CD14-positive monocyte (primary cell): ENCODE measurements around the gene APOE. TPM values are rescaled to one million over a fixed set of nuclear protein-coding genes. Genes with fewer than 3 reads are reported as not detected.
"Not testable (repeated sequence)": the region's sequence is repeated elsewhere in the genome, so short reads cannot be mapped to it uniquely, and the experiment has no call there.

Source experiments
- DNase-seq, 3 donors: peaks; one replicate each; pipeline ENCODE4 v3.0.0-alpha.2; 2011 to 2022
- H2AFZ ChIP-seq: 2 replicates; pipeline ENCODE4 v1.6.0; 2012; ENCODE audit warnings: mild to moderate bottlenecking, low read depth, low read length, inconsistent platforms; ENCODE audit not compliant: insufficient read depth, poor library complexity, severe bottlenecking
- H3K27ac ChIP-seq, 2 donors: 1 replicate in 1 of 2; 2 replicates in 1 of 2; pipeline ENCODE4 v1.5.1; 2012 to 2013; ENCODE audit warnings: low read length in 2 of 2, control low read depth in 1 of 2, inconsistent platforms in 1 of 2, low read depth in 1 of 2, mild to moderate bottlenecking in 1 of 2
- H3K27me3 ChIP-seq, 2 donors: one replicate each; pipeline versions ENCODE4 v1.6.0 to v1.6.1; 2011 to 2013; ENCODE audit warnings: low read length in 2 of 2; ENCODE audit not compliant: control insufficient read depth in 2 of 2, insufficient read depth in 2 of 2
- H3K36me3 ChIP-seq, 2 donors: replicated peaks in 1 of 2; 1 replicate in 1 of 2; 2 replicates in 1 of 2; pipeline versions ENCODE4 v1.5.1 to v1.6.1; 2012 to 2013; ENCODE audit warnings: low read length in 2 of 2, control low read depth in 1 of 2, inconsistent platforms in 1 of 2, mild to moderate bottlenecking in 1 of 2; ENCODE audit not compliant: insufficient read depth in 2 of 2, control insufficient read depth in 1 of 2
- H3K4me1 ChIP-seq, 2 donors: 1 replicate in 1 of 2; 2 replicates in 1 of 2; pipeline versions ENCODE4 v1.5.1 to v1.6.1; 2012 to 2013; ENCODE audit warnings: low read length in 2 of 2, control low read depth in 1 of 2, inconsistent platforms in 1 of 2, mild to moderate bottlenecking in 1 of 2, moderate library complexity in 1 of 2; ENCODE audit not compliant: insufficient read depth in 2 of 2, control insufficient read depth in 1 of 2
- H3K4me2 ChIP-seq: replicated peaks from 2 replicates; pipeline ENCODE3; 2012; ENCODE audit warnings: low read length, moderate library complexity, mild to moderate bottlenecking; ENCODE audit not compliant: poor library complexity, severe bottlenecking; ENCODE audit errors: extremely low read depth
- H3K4me3 ChIP-seq, 3 experiments: fragments of 200-600 bp in 1 of 3; sonication (generic) in 1 of 3; replicated peaks in 1 of 3; 1 replicate in 2 of 3; 2 replicates in 1 of 3; pipeline ENCODE4 v1.5.1; 2011 to 2013; ENCODE audit warnings: low read length in 3 of 3, mild to moderate bottlenecking in 3 of 3, control low read depth in 2 of 3, low read depth in 2 of 3, inconsistent platforms in 1 of 3, moderate library complexity in 1 of 3
- H3K79me2 ChIP-seq: 2 replicates; pipeline ENCODE4 v1.6.0; 2012; ENCODE audit warnings: mild to moderate bottlenecking, control low read depth, inconsistent platforms, low read length, moderate library complexity; ENCODE audit not compliant: insufficient read depth
- H3K9ac ChIP-seq: 2 replicates; pipeline ENCODE4 v1.6.0; 2017; ENCODE audit warnings: low read length, mild to moderate bottlenecking; ENCODE audit not compliant: insufficient read depth, poor library complexity, severe bottlenecking
- H3K9me3 ChIP-seq, 2 donors: replicated peaks in 1 of 2; 1 replicate in 1 of 2; 2 replicates in 1 of 2; pipeline versions ENCODE4 v1.5.1 to v1.6.1; 2012 to 2013; ENCODE audit warnings: low read length in 2 of 2, control low read depth in 1 of 2; ENCODE audit not compliant: control insufficient read depth in 1 of 2, insufficient read depth in 1 of 2
- H4K20me1 ChIP-seq: 2 replicates; pipeline ENCODE4 v1.6.0; 2012; ENCODE audit warnings: mild to moderate bottlenecking, low read length, control low read depth, moderate library complexity; ENCODE audit not compliant: insufficient read depth
- H3K27ac Mint-ChIP-seq, 7 donors: one replicate each; pipeline ENCODE4 v1.8.0; 2020; ENCODE audit warnings: mild to moderate bottlenecking in 7 of 7, mixed read lengths in 7 of 7, moderate library complexity in 6 of 7, inconsistent platforms in 2 of 7
- H3K27me3 Mint-ChIP-seq, 3 donors: one replicate each; pipeline ENCODE4 v1.8.0; 2021 to 2022; ENCODE audit warnings: low read depth in 3 of 3, mild to moderate bottlenecking in 3 of 3, mixed read lengths in 3 of 3, moderate library complexity in 3 of 3, inconsistent platforms in 1 of 3
- H3K36me3 Mint-ChIP-seq, 2 donors: one replicate each; pipeline ENCODE4 v1.8.0; 2020; ENCODE audit warnings: mixed read lengths in 2 of 2, inconsistent platforms in 1 of 2, mild to moderate bottlenecking in 1 of 2
- H3K4me1 Mint-ChIP-seq: one replicate; pipeline ENCODE4 v1.8.0; 2020; ENCODE audit warnings: mild to moderate bottlenecking, mixed read lengths
- H3K4me3 Mint-ChIP-seq, 2 donors: one replicate each; pipeline ENCODE4 v1.8.0; 2020; ENCODE audit warnings: mild to moderate bottlenecking in 2 of 2, mixed read lengths in 2 of 2, moderate library complexity in 1 of 2
- H3K9me3 Mint-ChIP-seq, 7 donors: one replicate each; pipeline ENCODE4 v1.8.0; 2020 to 2022; ENCODE audit warnings: mixed read lengths in 7 of 7, mild to moderate bottlenecking in 6 of 7, moderate library complexity in 6 of 7, inconsistent platforms in 2 of 7
- CTCF ChIP-seq: fragments of 200-600 bp; IDR thresholded peaks from one replicate; pipeline ENCODE4 v1.8.0; 2022; ENCODE audit warnings: antibody characterized with exemption, mild to moderate bottlenecking
- WGBS: methylation state at CpG from one replicate; pipeline ENCODE4 v1.1.5; 2013; ENCODE audit warnings: missing lambda C conversion rate; ENCODE audit not compliant: insufficient coverage; 5-methylcytosine and 5-hydroxymethylcytosine counted together
- intact Hi-C, 2 donors: fragments of 100-400 bp; cut with micrococcal nuclease; formaldehyde crosslinking; loops; one replicate each; pipeline versions ENCODE4 v1.15.0 to v1.15.1; 2023
- polyA plus RNA-seq, 3 donors: library from polyadenylated mRNA; depleted of rRNA in 1 of 3; unstranded in 2 of 3; stranded (reverse) in 1 of 3; fragments of 300-500 nt in 2 of 3; fragments of >200 nt in 1 of 3; fragmentation: Illumina TruSeq in 2 of 3; gene quantifications; 1 replicate in 2 of 3; 2 replicates in 1 of 3; pipeline ENCODE4 v1.2.3, GENCODE V29; 2012 to 2021

Gene APOE
- polyA plus RNA-seq, 3 donors, result 0.30 to 1.0 TPM; not detected in 1

- H3K27ac ChIP-seq, result no peak overlapping the region
- intact Hi-C loops, result no loop called here
These were observed 19.5 kb upstream of the APOE start for GRCh38 chr19:44886141-44886540.

GRCh38 chr19:44887648-44888047 is 17.9 kb upstream of the APOE start:
- Histone ChIP-seq H3K36me3 (peaks cover 0 to under 1% of the 10 kb centered on the region in 2 donors), H3K27me3 (no peaks in the 10 kb centered on the region), H3K4me1 (peaks cover 20 to 23% of the 10 kb centered on the region in 2 donors), H3K79me2 (peaks cover 15% of the 10 kb centered on the region), H4K20me1 (peaks cover 7% of the 10 kb centered on the region), H2AFZ (no peak overlapping the region), H3K9ac (no peak overlapping the region), H3K27ac (no peak overlapping the region), H3K4me3 (no peak overlapping the region), H3K4me2 (no peak overlapping the region), H3K9me3 (no peaks in the 10 kb centered on the region)
- WGBS, result 98% methylated on average over 3 of the region's 4 CpGs
- H3K4me3 Mint-ChIP-seq, result no peak overlapping the region
- H3K9me3 Mint-ChIP-seq, result peaks cover 0 to 2% (median 0%) of the 10 kb centered on the region in 7 donors
- TF ChIP-seq CTCF, result no peak
- peak overlapping the region in 1 of 7 donors; percentile 20 for H3K27ac Mint-ChIP-seq
- peaks cover 19% of the 10 kb centered on the region for H3K4me1 Mint-ChIP-seq
- no peak for DNase-seq
- intact Hi-C loops, result no loop called here
- peaks cover 2 to 27% of the 10 kb centered on the region in 2 donors for H3K36me3 Mint-ChIP-seq
- peaks cover 0 to 2% (median 1%) of the 10 kb centered on the region in 3 donors for H3K27me3 Mint-ChIP-seq

More at GRCh38 chr19:44886141-44886540, 19.5 kb upstream of the APOE start:
- peaks cover 0 to 2% (median 1%) of the 10 kb centered on the region in 3 donors for H3K27me3 Mint-ChIP-seq
- H3K9me3 Mint-ChIP-seq, result peaks cover 0 to 2% (median 0%) of the 10 kb centered on the region in 7 donors
- H3K4me1 ChIP-seq, result peaks cover 8% of the 10 kb centered on the region in 2 donors
- no peak overlapping the region for H3K9ac ChIP-seq
- WGBS, result 97% methylated on average over 4 of the region's 6 CpGs
- H3K4me2 ChIP-seq, result no peak overlapping the region
- H3K4me1 Mint-ChIP-seq, result peaks cover 8% of the 10 kb centered on the region
- H3K4me3 Mint-ChIP-seq, result no peak overlapping the region
- H3K36me3 ChIP-seq, result no peaks in the 10 kb centered on the region
- H2AFZ ChIP-seq, result no peak overlapping the region
- peaks cover 0 to 26% of the 10 kb centered on the region in 2 donors for H3K36me3 Mint-ChIP-seq
- no peaks in the 10 kb centered on the region for H3K9me3 ChIP-seq
- no peaks in the 10 kb centered on the region for H4K20me1 ChIP-seq
- H3K79me2 ChIP-seq, result peaks cover under 1% of the 10 kb centered on the region
- DNase-seq, result no peak
- no peak overlapping the region for H3K4me3 ChIP-seq
- H3K27ac Mint-ChIP-seq, result no peak overlapping the region
- no peaks in the 10 kb centered on the region for H3K27me3 ChIP-seq
- no peak for TF ChIP-seq CTCF

- H3K36me3 ChIP-seq, H2AFZ ChIP-seq, H3K4me3 Mint-ChIP-seq, DNase-seq, H3K9me3 ChIP-seq, H3K27ac ChIP-seq, H3K27me3 ChIP-seq, H3K9me3 Mint-ChIP-seq, H3K4me3 ChIP-seq, H3K9ac ChIP-seq, H3K4me2 ChIP-seq, intact Hi-C loops, H3K27me3 Mint-ChIP-seq, H4K20me1 ChIP-seq: not testable (repeated sequence)
- H3K36me3 Mint-ChIP-seq, result peaks cover 9 to 34% of the 10 kb centered on the region in 2 donors
- Histone ChIP-seq H3K4me1 (peaks cover 20 to 25% of the 10 kb centered on the region in 2 donors), H3K79me2 (peaks cover 19% of the 10 kb centered on the region)
- peak overlapping the region in 1 of 7 donors; percentile 14 for H3K27ac Mint-ChIP-seq
- peaks cover 23% of the 10 kb centered on the region for H3K4me1 Mint-ChIP-seq
- WGBS, result 100% methylated on average over 3 of the region's 5 CpGs
These were observed 17.3 kb upstream of the APOE start for GRCh38 chr19:44888335-44888734.
